H1 (cell line): ENCODE results near the gene TTLL5. TPM values are rescaled to one million over a fixed set of nuclear protein-coding genes. Genes with fewer than 3 reads are reported as not detected.

ENCODE experiments used
- CTCF ChIA-PET: fragments of 300-600 bp; sonication (Branson Sonifier 250); formaldehyde crosslinking; loops from one replicate; lab custom pipeline; 2021; ENCODE audit not compliant: partially characterized antibody; lab: Charles Lee
- POLR2A ChIA-PET: fragments of 300-600 bp; sonication (Branson Sonifier 250); formaldehyde crosslinking; loops from one replicate; lab custom pipeline; 2021; ENCODE audit warnings: inconsistent platforms; ENCODE audit not compliant: partially characterized antibody; lab: Charles Lee
- DNase-seq, 2 experiments: peaks; one replicate each; pipeline versions ENCODE4 v3.0.0 to v3.0.0-alpha.2; 2010 to 2022; ENCODE audit warnings: low spot score in 2 of 2, low read depth in 1 of 2, mixed read lengths in 1 of 2
- FAIRE-seq: peaks from 2 replicates; lab custom pipeline; 2011; peaks lifted over from hg19 to GRCh38; lab: Jason Lieb, UNC
- H2AFZ ChIP-seq: 2 replicates; pipeline ENCODE4 v1.8.1; 2012; ENCODE audit warnings: low read length, inconsistent platforms
- H2AK5ac ChIP-seq: 2 replicates; pipeline ENCODE4 v1.6.1; 2013; ENCODE audit warnings: low read depth, low read length
- H2BK120ac ChIP-seq: replicated peaks from 2 replicates; pipeline ENCODE3; 2013; ENCODE audit warnings: low read depth, low read length, inconsistent platforms
- H2BK12ac ChIP-seq: 2 replicates; pipeline ENCODE4 v1.6.1; 2013; ENCODE audit warnings: low read depth, low read length
- H2BK15ac ChIP-seq: 2 replicates; pipeline ENCODE4 v1.6.1; 2013; ENCODE audit warnings: low read length
- H2BK20ac ChIP-seq: 2 replicates; pipeline ENCODE4 v1.6.1; 2013; ENCODE audit warnings: low read length
- H2BK5ac ChIP-seq: 2 replicates; pipeline ENCODE4 v1.6.1; 2013; ENCODE audit warnings: low read depth, low read length
- H3K14ac ChIP-seq: 2 replicates; pipeline ENCODE4 v1.6.1; 2013; ENCODE audit warnings: inconsistent platforms; ENCODE audit not compliant: insufficient read length
- H3K18ac ChIP-seq: 2 replicates; pipeline ENCODE4 v1.6.1; 2013; ENCODE audit warnings: low read length; ENCODE audit errors: extremely low read depth
- H3K23ac ChIP-seq: 2 replicates; pipeline ENCODE4 v1.6.1; 2013; ENCODE audit warnings: inconsistent platforms; ENCODE audit not compliant: insufficient read length
- H3K23me2 ChIP-seq: 2 replicates; pipeline ENCODE4 v1.6.1; 2013; ENCODE audit warnings: low read depth, low read length
- H3K27ac ChIP-seq: 2 replicates; pipeline ENCODE4 v1.6.1; 2011; ENCODE audit warnings: low read depth, low read length, inconsistent platforms
- H3K27me3 ChIP-seq, 4 experiments: replicated peaks in 1 of 4; 1 replicate in 1 of 4; 2 replicates in 3 of 4; pipeline versions ENCODE4 v1.6.1 to v1.8.1; 2011 to 2013; ENCODE audit warnings: low read length in 3 of 4, mild to moderate bottlenecking in 3 of 4, inconsistent platforms in 2 of 4, mixed read lengths in 2 of 4, moderate library complexity in 1 of 4; ENCODE audit not compliant: control insufficient read depth in 3 of 4, insufficient read depth in 3 of 4; ENCODE audit errors: extremely low read depth in 1 of 4
- H3K36me3 ChIP-seq, 4 experiments: 2 replicates each; pipeline versions ENCODE4 v1.6.1 to v1.8.1; 2011 to 2013; ENCODE audit warnings: mild to moderate bottlenecking in 4 of 4, low read length in 3 of 4, moderate library complexity in 2 of 4, control low read depth in 1 of 4, inconsistent platforms in 1 of 4; ENCODE audit not compliant: insufficient read depth in 4 of 4, control insufficient read depth in 2 of 4
- H3K4ac ChIP-seq: replicated peaks from 2 replicates; pipeline ENCODE3; 2013; ENCODE audit warnings: low read length, low read depth, mixed read lengths, inconsistent platforms; ENCODE audit not compliant: insufficient read length
- H3K4me1 ChIP-seq, 4 experiments: replicated peaks in 1 of 4; 1 replicate in 1 of 4; 2 replicates in 3 of 4; pipeline versions ENCODE4 v1.6.1 to v1.8.1; 2011 to 2013; ENCODE audit warnings: low read length in 3 of 4, inconsistent platforms in 2 of 4, mixed read lengths in 1 of 4; ENCODE audit not compliant: insufficient read depth in 4 of 4, control insufficient read depth in 3 of 4
- H3K4me2 ChIP-seq, 2 experiments: 2 replicates each; pipeline versions ENCODE4 v1.6.1 to v1.8.1; 2011 to 2013; ENCODE audit warnings: low read depth in 2 of 2, low read length in 2 of 2, control low read depth in 1 of 2, inconsistent platforms in 1 of 2, mild to moderate bottlenecking in 1 of 2; ENCODE audit not compliant: insufficient read depth in 1 of 2
- H3K4me3 ChIP-seq, 4 experiments: fragments of 200-600, 300-600 bp in 1 of 4; sonication (generic), shearing (Covaris generic), sonication (Bioruptor Twin) in 1 of 4; 2 replicates each; pipeline versions ENCODE4 v1.5.1 to v1.8.1; 2011 to 2016; ENCODE audit warnings: low read length in 4 of 4, low read depth in 3 of 4, control low read depth in 2 of 4, inconsistent platforms in 2 of 4, mild to moderate bottlenecking in 2 of 4, mixed read lengths in 1 of 4, moderate library complexity in 1 of 4; ENCODE audit not compliant: insufficient read depth in 2 of 4; ENCODE audit errors: extremely low read depth in 1 of 4
- H3K56ac ChIP-seq: replicated peaks from 2 replicates; pipeline ENCODE3; 2013; ENCODE audit warnings: low read depth, mild to moderate bottlenecking, mixed read lengths, low read length, inconsistent platforms; ENCODE audit not compliant: insufficient read length
- H3K79me1 ChIP-seq: 2 replicates; pipeline ENCODE4 v1.6.1; 2013; ENCODE audit warnings: low read depth, low read length, control low read depth
- H3K79me2 ChIP-seq, 2 experiments: 2 replicates each; pipeline versions ENCODE4 v1.6.1 to v1.8.1; 2012 to 2013; ENCODE audit warnings: low read length in 2 of 2, mild to moderate bottlenecking in 2 of 2, inconsistent platforms in 1 of 2; ENCODE audit not compliant: insufficient read depth in 2 of 2, control insufficient read depth in 1 of 2
- H3K9ac ChIP-seq, 4 experiments: replicated peaks in 1 of 4; 1 replicate in 1 of 4; 2 replicates in 3 of 4; pipeline versions ENCODE4 v1.6.1 to v1.8.1; 2011 to 2013; ENCODE audit warnings: low read depth in 3 of 4, low read length in 3 of 4, control low read depth in 2 of 4, mild to moderate bottlenecking in 2 of 4, moderate library complexity in 2 of 4, inconsistent platforms in 1 of 4; ENCODE audit errors: extremely low read depth in 1 of 4
- H3K9me3 ChIP-seq, 2 experiments: 2 replicates each; pipeline versions ENCODE4 v1.6.1 to v1.8.1; 2012 to 2013; ENCODE audit warnings: mild to moderate bottlenecking in 2 of 2, moderate library complexity in 2 of 2, control low read depth in 1 of 2, inconsistent platforms in 1 of 2, low read depth in 1 of 2, low read length in 1 of 2, mixed read lengths in 1 of 2; ENCODE audit not compliant: insufficient read depth in 2 of 2
- H4K20me1 ChIP-seq, 2 experiments: replicated peaks in 1 of 2; 2 replicates each; pipeline versions ENCODE3 to v1.8.1; 2011 to 2013; ENCODE audit warnings: inconsistent platforms in 2 of 2, low read length in 2 of 2, mild to moderate bottlenecking in 1 of 2; ENCODE audit not compliant: insufficient read depth in 2 of 2, control insufficient read depth in 1 of 2
- H4K5ac ChIP-seq: 2 replicates; pipeline ENCODE4 v1.6.1; 2013; ENCODE audit warnings: low read length, low read depth, mixed read lengths, inconsistent platforms; ENCODE audit not compliant: insufficient read length
- H4K8ac ChIP-seq: 2 replicates; pipeline ENCODE4 v1.8.0; 2013; ENCODE audit warnings: mild to moderate bottlenecking, moderate library complexity, low read length, inconsistent platforms; ENCODE audit not compliant: insufficient read depth; ENCODE audit errors: extremely low read depth
- H4K91ac ChIP-seq: replicated peaks from 2 replicates; pipeline ENCODE3; 2013; ENCODE audit warnings: low read length, mixed read lengths, inconsistent platforms; ENCODE audit not compliant: insufficient read length
- BRCA1 ChIP-seq: IDR thresholded peaks from 2 replicates; pipeline ENCODE4 v1.6.1; 2012; ENCODE audit warnings: low read depth, low read length, improper control_type of control experiment
- CHD2 ChIP-seq: IDR thresholded peaks from 2 replicates; pipeline ENCODE4 v1.6.1; 2012; ENCODE audit warnings: low read length, improper control_type of control experiment
- CTCF ChIP-seq, 3 experiments: IDR thresholded peaks; 1 replicate in 2 of 3; 2 replicates in 1 of 3; pipeline versions ENCODE4 v1.5.1 to v1.6.1; 2011; ENCODE audit warnings: low read length in 3 of 3, mild to moderate bottlenecking in 3 of 3, inconsistent platforms in 2 of 3, low read depth in 1 of 3, moderate library complexity in 1 of 3; ENCODE audit not compliant: insufficient read depth in 1 of 3; ENCODE audit errors: control extremely low read depth in 1 of 3
- E2F6 ChIP-seq: IDR thresholded peaks from 2 replicates; pipeline ENCODE4 v1.6.1; 2012; ENCODE audit warnings: inconsistent platforms
- EGR1 ChIP-seq: IDR thresholded peaks from 2 replicates; pipeline ENCODE4 v1.6.1; 2011; ENCODE audit warnings: low read depth, low read length, borderline replicate concordance
- MAFK ChIP-seq: IDR thresholded peaks from 2 replicates; pipeline ENCODE4 v1.6.1; 2012; ENCODE audit warnings: low read depth, mild to moderate bottlenecking, improper control_type of control experiment, low read length
- POLR2A ChIP-seq, 2 experiments: IDR thresholded peaks; 1 replicate in 1 of 2; 2 replicates in 1 of 2; pipeline ENCODE4 v1.6.1; 2011; ENCODE audit warnings: low read depth in 2 of 2, low read length in 2 of 2, mild to moderate bottlenecking in 2 of 2; ENCODE audit errors: control extremely low read depth in 1 of 2
- RBBP5 ChIP-seq: IDR thresholded peaks from 2 replicates; pipeline ENCODE4 v1.7.1; 2012; ENCODE audit warnings: low read depth, mild to moderate bottlenecking, inconsistent platforms, low read length, moderate library complexity, borderline replicate concordance
- SIRT6 ChIP-seq: IDR thresholded peaks from one replicate; pipeline ENCODE4 v1.7.1; 2012; ENCODE audit warnings: low read length, inconsistent platforms
- SIX5 ChIP-seq: IDR thresholded peaks from 2 replicates; pipeline ENCODE4 v1.6.1; 2011; ENCODE audit warnings: mild to moderate bottlenecking, low read depth, low read length
- TAF1 ChIP-seq: IDR thresholded peaks from 2 replicates; pipeline ENCODE4 v1.6.1; 2011; ENCODE audit warnings: mild to moderate bottlenecking, low read depth, low read length
- TAF7 ChIP-seq: optimal IDR thresholded peaks from 2 replicates; pipeline ENCODE3; 2011; ENCODE audit warnings: low read depth, mild to moderate bottlenecking, inconsistent platforms, low read length, moderate library complexity, borderline replicate concordance
- WGBS, 2 experiments: shearing (Covaris generic) in 1 of 2; methylation state at CpG; one replicate each; pipeline versions ENCODE4 v1.1.6 to v1.1.7; 2013 to 2015; ENCODE audit warnings: low lambda C conversion rate in 2 of 2, mixed read lengths in 2 of 2, inconsistent platforms in 1 of 2, low coverage in 1 of 2, missing lambda C conversion rate in 1 of 2; ENCODE audit not compliant: insufficient replicate concordance in 2 of 2, insufficient coverage in 1 of 2, insufficient read length in 1 of 2; ENCODE audit errors: extremely low coverage in 1 of 2, missing lambda C conversion rate in 1 of 2; 5-methylcytosine and 5-hydroxymethylcytosine counted together
- polyA plus RNA-seq, 7 experiments: library from polyadenylated mRNA; depleted of rRNA in 3 of 7; stranded (reverse) in 5 of 7; unstranded in 2 of 7; fragments of >200 nt in 5 of 7; fragments of 200-250 nt in 2 of 7; gene quantifications; 1 replicate in 5 of 7; 2 replicates in 1 of 7; 4 replicates in 1 of 7; pipeline versions ENCODE4 v1.2.1 to v1.2.3, GENCODE V29; 2011 to 2013; ENCODE audit warnings: missing spikeins in 2 of 7, mixed read lengths in 2 of 7
- total RNA-seq: library from RNA; stranded (reverse); fragmentation: NEBNext Ultra II Directional; extraction: Animal tissue kit (Norgen Biotek cat#: 25700); gene quantifications from 2 replicates; pipeline ENCODE4 v1.2.1, GENCODE V29; 2021

Gene TTLL5
- total and polyA plus RNA-seq, 2 of the 8 experiments (the other 6 are each of a cell fraction or from before 2014, with no cell fraction given): 16.1 to 45.9 TPM

- Histone ChIP-seq H2BK12ac (no peak overlapping the region), H3K23me2 (no peaks in the 10 kb centered on the region; the same call in 1 of the 2 replicates), H2BK15ac (no peak overlapping the region), H3K9ac (no peak overlapping the region), H4K91ac (no peak overlapping the region), H2AFZ (no peak overlapping the region), H3K4me2 (no peak overlapping the region), H2BK120ac (no peak overlapping the region), H3K4me1 (no peaks in the 10 kb centered on the region), H2AK5ac (no peak overlapping the region), H3K79me2 (no peaks in the 10 kb centered on the region), H3K79me1 (no peaks in the 10 kb centered on the region), H3K56ac (no peak overlapping the region), H3K18ac (no peak overlapping the region), H2BK5ac (no peak overlapping the region), H3K14ac (no peak overlapping the region), H4K20me1 (peaks cover 0 to under 1% of the 10 kb centered on the region in 2 experiments), H3K23ac (no peak overlapping the region), H3K4ac (no peak overlapping the region), H3K27ac (no peak overlapping the region), H2BK20ac (no peak overlapping the region), H3K4me3 (no peak overlapping the region), H4K8ac (no peak overlapping the region), H3K36me3 (peaks cover 0 to 23% (median 14%) of the 10 kb centered on the region in 4 experiments; a peak in 6 of 8 replicates), H3K9me3 (peaks cover 5 to 7% of the 10 kb centered on the region in 2 experiments; a peak in 3 of 4 replicates), H3K27me3 (no peaks in the 10 kb centered on the region), H4K5ac (no peak overlapping the region)
- WGBS, 2 experiments: 92 to 100% methylated on average over 1 of the region's 1 CpG
- no peak for DNase-seq
- CTCF ChIA-PET: interaction anchor here (0.9 kb wide), 1 partner anchor 74 kb away, joined by 3 read pairs; no protein-coding TSS in a partner anchor
- FAIRE-seq: no peak
- POLR2A ChIA-PET: no interaction called here
- TF ChIP-seq TAF1: no peak
- TF ChIP-seq MAFK: no peak
- no peak for TF ChIP-seq SIRT6
- no peak for TF ChIP-seq CHD2
- no peak for TF ChIP-seq EGR1
- no peak for TF ChIP-seq SIX5
- TF ChIP-seq CTCF (IDR thresholded peaks at IDR 0.05; ENCODE audit: control extremely low read depth in 1 of 3, insufficient read depth in 1 of 3, low read depth in 1 of 3, low read length in 3 of 3): no peak
- TF ChIP-seq E2F6: no peak
- TF ChIP-seq POLR2A (IDR thresholded peaks at IDR 0.05; ENCODE audit: control extremely low read depth in 1 of 2, low read depth in 2 of 2, low read length in 2 of 2): no peak
- TF ChIP-seq BRCA1: no peak
- TF ChIP-seq RBBP5: no peak
- no peak for TF ChIP-seq TAF7
Observed at GRCh38 chr14:75726321-75726720, 65.3 kb downstream of the TTLL5 start.
